ENCODE data around the gene MAF. TPM values are rescaled to one million over a fixed set of nuclear protein-coding genes. Genes with fewer than 3 reads are reported as not detected.

Gene MAF
- total RNA-seq, 4 donors from 2014 or later = 24.8 to 52.0 (median 33.6) TPM

DNA sequence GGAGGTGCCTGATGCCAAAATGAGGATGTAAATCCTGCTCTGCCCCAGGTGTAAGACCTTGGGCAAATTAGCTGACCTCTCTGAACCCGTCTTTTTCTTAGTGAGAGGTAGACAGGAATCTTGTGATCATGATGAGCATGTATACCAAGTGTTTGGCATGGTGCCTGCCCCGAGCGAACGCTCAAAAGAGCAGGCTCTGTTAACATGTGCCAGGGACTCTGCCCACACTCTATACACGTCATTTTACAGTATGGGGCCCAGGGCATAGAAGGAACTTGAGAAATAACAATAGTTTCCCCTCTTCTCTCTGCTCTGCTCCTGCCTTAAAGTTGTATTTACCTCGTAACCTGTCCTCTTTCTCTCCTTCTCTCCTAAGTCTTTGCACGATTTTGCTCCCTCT is 9.3 kb upstream of the MAF start:
- H3K36me3 ChIP-seq = no peaks in the 10 kb centered on the region
- H3K27ac ChIP-seq = no peak overlapping the region
- H3K27me3 ChIP-seq = peaks cover 11% of the 10 kb centered on the region
- WGBS, 2 donors (ENCODE audit: low coverage in 1 of 2) = 79 to 100% methylated on average over 2 to 5 of the region's 7 CpGs
- H3K4me3 ChIP-seq = no peak overlapping the region
- no peak for ATAC-seq
- H3K9me3 ChIP-seq = no peaks in the 10 kb centered on the region
- TF ChIP-seq, protein P1, sequence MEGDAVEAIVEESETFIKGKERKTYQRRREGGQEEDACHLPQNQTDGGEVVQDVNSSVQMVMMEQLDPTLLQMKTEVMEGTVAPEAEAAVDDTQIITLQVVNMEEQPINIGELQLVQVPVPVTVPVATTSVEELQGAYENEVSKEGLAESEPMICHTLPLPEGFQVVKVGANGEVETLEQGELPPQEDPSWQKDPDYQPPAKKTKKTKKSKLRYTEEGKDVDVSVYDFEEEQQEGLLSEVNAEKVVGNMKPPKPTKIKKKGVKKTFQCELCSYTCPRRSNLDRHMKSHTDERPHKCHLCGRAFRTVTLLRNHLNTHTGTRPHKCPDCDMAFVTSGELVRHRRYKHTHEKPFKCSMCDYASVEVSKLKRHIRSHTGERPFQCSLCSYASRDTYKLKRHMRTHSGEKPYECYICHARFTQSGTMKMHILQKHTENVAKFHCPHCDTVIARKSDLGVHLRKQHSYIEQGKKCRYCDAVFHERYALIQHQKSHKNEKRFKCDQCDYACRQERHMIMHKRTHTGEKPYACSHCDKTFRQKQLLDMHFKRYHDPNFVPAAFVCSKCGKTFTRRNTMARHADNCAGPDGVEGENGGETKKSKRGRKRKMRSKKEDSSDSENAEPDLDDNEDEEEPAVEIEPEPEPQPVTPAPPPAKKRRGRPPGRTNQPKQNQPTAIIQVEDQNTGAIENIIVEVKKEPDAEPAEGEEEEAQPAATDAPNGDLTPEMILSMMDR (IDR thresholded peaks at IDR 0.05) = no peak
- no peak for TF ChIP-seq EP300 (IDR thresholded peaks at IDR 0.05)
- TF ChIP-seq POLR2AphosphoS5 (IDR thresholded peaks at IDR 0.05) = no peak
- no peak for TF ChIP-seq POLR2A (IDR thresholded peaks at IDR 0.05)
- H3K4me1 ChIP-seq = peaks cover 0 to 10% (median 0%) of the 10 kb centered on the region in 3 donors

- WGBS, 2 donors (ENCODE audit: low coverage in 1 of 2) = 83% methylated on average over 3 of the region's 5 CpGs; no CpG with 5 or more reads in 1 of the 2 donors
- TF ChIP-seq, protein P1 (IDR thresholded peaks at IDR 0.05) = no peak
- TF ChIP-seq POLR2AphosphoS5 (IDR thresholded peaks at IDR 0.05) (no peak), POLR2A (IDR thresholded peaks at IDR 0.05) (no peak), EP300 (IDR thresholded peaks at IDR 0.05) (no peak)
- H3K4me3 ChIP-seq = no peak overlapping the region
Measured at GRCh38 chr16:79608976-79609375, 8.4 kb upstream of the MAF start.

DNA sequence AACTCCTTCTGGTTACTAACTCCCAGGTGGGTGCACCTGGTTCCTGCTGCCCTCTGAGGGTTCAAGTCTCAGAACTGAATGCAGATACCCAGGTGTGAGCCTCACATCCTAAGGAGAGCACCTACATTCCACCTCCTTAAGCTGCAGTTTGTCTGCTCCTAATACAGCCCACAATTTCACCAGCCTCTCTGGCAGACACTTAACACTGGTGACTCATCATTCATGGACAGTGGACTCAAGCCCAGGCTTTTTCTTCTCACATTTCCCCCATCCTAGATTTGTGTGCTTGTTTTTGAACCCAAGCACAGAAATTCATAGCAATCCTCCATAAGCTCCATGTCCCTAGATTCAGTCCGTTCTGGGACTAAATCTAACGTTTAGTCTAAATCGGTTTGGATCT is 7.0 kb upstream of the MAF start:
- TF ChIP-seq, protein P1 (IDR thresholded peaks at IDR 0.05) = no peak
- no peak for TF ChIP-seq POLR2A (IDR thresholded peaks at IDR 0.05)
- no peak for TF ChIP-seq EP300 (IDR thresholded peaks at IDR 0.05)
- no peak for TF ChIP-seq POLR2AphosphoS5 (IDR thresholded peaks at IDR 0.05)
- WGBS, 2 donors (ENCODE audit: low coverage in 1 of 2) = 35 to 74% methylated on average over 3 of the region's 3 CpGs
- Histone ChIP-seq H3K27me3 (peaks cover 11% of the 10 kb centered on the region), H3K36me3 (no peaks in the 10 kb centered on the region), H3K9me3 (no peaks in the 10 kb centered on the region), H3K4me3 (no peak overlapping the region), H3K4me1 (peaks cover 0 to 16% (median 0%) of the 10 kb centered on the region in 3 donors), H3K27ac (no peak overlapping the region)
- peak; percentile 59 for ATAC-seq

More at GRCh38 chr16:79608976-79609375, 8.4 kb upstream of the MAF start:
- Histone ChIP-seq H3K9me3 (no peaks in the 10 kb centered on the region), H3K27me3 (peaks cover 11% of the 10 kb centered on the region), H3K36me3 (no peaks in the 10 kb centered on the region), H3K4me1 (peaks cover 0 to 10% (median 0%) of the 10 kb centered on the region in 3 donors), H3K27ac (no peak overlapping the region)
- no peak for ATAC-seq

- peaks cover 0 to 32% (median 4%) of the 10 kb centered on the region in 3 donors for H3K4me1 ChIP-seq
- no peaks in the 10 kb centered on the region for H3K36me3 ChIP-seq
- no peak for ATAC-seq
- H3K9me3 ChIP-seq = no peaks in the 10 kb centered on the region
- H3K4me3 ChIP-seq = no peak overlapping the region
- TF ChIP-seq POLR2AphosphoS5 (IDR thresholded peaks at IDR 0.05) = no peak
- TF ChIP-seq EP300 (IDR thresholded peaks at IDR 0.05) = no peak
- TF ChIP-seq, protein P1 (IDR thresholded peaks at IDR 0.05) = no peak
- TF ChIP-seq POLR2A (IDR thresholded peaks at IDR 0.05) = no peak
- peaks cover 11% of the 10 kb centered on the region for H3K27me3 ChIP-seq
- WGBS, 2 donors (ENCODE audit: low coverage in 1 of 2) = 33 to 70% methylated on average over 2 to 7 of the region's 7 CpGs
- H3K27ac ChIP-seq = no peak overlapping the region
Measured at GRCh38 chr16:79605999-79606398, 5.5 kb upstream of the MAF start.

- 51% methylated on average over 2 of the region's 2 CpGs for WGBS, 2 donors (ENCODE audit: low coverage in 1 of 2)
- H3K36me3 ChIP-seq = no peaks in the 10 kb centered on the region
- H3K9me3 ChIP-seq = no peaks in the 10 kb centered on the region
- no peak for ATAC-seq
- peak overlapping the region in 1 of 2 donors; percentile 74 for H3K4me3 ChIP-seq
- H3K27me3 ChIP-seq = peaks cover 7% of the 10 kb centered on the region
- H3K27ac ChIP-seq = no peak overlapping the region
- peaks cover 0 to 38% (median 4%) of the 10 kb centered on the region in 3 donors for H3K4me1 ChIP-seq
- TF ChIP-seq, protein P1 (IDR thresholded peaks at IDR 0.05) = no peak
- TF ChIP-seq EP300 (IDR thresholded peaks at IDR 0.05) (no peak), POLR2AphosphoS5 (IDR thresholded peaks at IDR 0.05) (no peak), POLR2A (IDR thresholded peaks at IDR 0.05) (no peak)
Measured at GRCh38 chr16:79603055-79603454, 2.5 kb upstream of the MAF start.

Measured in gastroesophageal sphincter (tissue), 4 donors.